ENCODE results near the gene SSNA1.
A peak's percentile ranks its signal among the peaks of the same experiment; 100 is the strongest.

The SSNA1 gene

GRCh38 chr9:137195525-137196220, 7.2 kb downstream of the SSNA1 start:
- no peak for DNase-seq (ENCODE audit: low read depth, low spot score)
- POLR2A ChIA-PET = interaction anchor here (1.8 kb wide), 1 partner anchor 45 kb away, joined by 6 read pairs; the partner anchor contains the start of gene TUBB4B
- CTCF ChIA-PET = interaction anchor here (1.2 to 1.4 kb wide), 2 partner anchors 8 to 12 kb away, joined by 3 read pairs; no protein-coding TSS in a partner anchor

DNA sequence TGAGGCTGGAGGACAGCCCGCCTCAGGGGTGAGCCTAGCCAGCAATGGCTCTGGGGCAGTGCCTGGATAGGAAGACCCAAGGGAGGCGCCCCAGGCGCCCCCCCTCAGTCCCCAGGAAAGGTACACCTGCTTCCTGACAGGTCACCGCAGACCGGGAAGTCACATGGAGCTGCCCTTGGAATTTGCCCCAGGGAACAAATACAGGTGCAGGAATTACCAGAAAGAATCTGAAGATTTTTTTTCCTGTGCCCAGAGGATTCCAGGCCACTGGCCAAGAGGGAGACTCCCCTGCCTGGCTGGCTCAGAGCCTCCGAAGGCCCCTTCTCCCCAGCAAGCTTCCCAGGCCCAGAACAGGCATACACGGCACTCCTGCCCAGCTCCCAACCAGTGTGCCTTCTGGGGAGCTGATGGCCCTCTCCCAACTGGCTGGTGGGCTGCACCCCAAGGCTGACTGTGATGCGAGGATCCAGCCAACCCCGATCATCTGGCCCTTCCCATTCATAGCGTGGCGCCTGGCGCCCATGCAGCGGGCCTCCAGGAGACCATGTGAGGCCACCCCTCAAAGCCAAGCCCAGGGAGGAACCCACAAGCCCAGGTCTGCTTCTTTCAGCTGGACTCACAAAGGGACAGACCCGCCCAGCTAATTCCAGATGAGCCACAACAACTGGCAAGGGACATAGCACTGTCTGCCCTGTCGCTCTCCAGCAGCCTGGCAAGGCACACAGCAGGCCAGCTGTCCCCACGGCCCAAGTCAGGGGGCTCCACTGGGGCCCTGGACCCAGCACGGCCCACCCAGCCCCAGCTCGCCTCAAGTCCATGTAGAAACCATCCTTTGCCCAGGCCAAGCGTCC, 9.8 kb downstream of the SSNA1 start:
- DNase-seq (ENCODE audit: low read depth, low spot score) = no peak
- peak overlapping the region; percentile 57 for H3K4me3 ChIP-seq (ENCODE audit: low read depth, low read length)

More at GRCh38 chr9:137195525-137196220, 7.2 kb downstream of the SSNA1 start:
- no peak for TF ChIP-seq CTCF (IDR thresholded peaks at IDR 0.05; ENCODE audit: insufficient read depth, low read length, missing control alignments)
- H3K4me3 ChIP-seq (ENCODE audit: low read depth, low read length) = no peak overlapping the region

DNA sequence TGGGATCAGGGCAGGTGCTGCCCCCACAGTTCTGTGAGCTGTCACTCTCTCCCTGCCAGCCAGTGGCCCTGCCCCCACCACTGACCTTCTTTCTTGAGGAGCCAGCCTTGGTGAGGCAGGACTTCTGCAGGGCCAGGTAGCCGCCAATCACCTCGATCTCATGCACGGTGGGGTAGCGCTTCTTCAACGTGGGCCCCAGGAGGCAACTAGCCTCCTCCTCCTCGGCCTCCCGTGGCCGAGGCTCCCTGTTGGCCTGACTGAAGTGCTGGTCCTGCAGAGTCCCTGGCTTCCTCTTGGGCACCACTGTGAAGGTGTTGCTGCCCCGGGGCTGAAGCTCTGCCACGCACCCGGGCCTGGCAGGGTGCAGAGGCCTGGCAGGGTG, 10.4 kb downstream of the SSNA1 start:
- no peak for TF ChIP-seq CTCF (IDR thresholded peaks at IDR 0.05; ENCODE audit: insufficient read depth, low read length, missing control alignments)
- DNase-seq (ENCODE audit: low read depth, low spot score) = no peak
- peak overlapping the region; percentile 57 for H3K4me3 ChIP-seq (ENCODE audit: low read depth, low read length)
- CTCF ChIA-PET = interaction anchor here (1.0 to 2.5 kb wide), 3 partner anchors 10 to 38 kb away, joined by 6 to 15 read pairs (median 7); partner anchors contain the start of genes ANAPC2 and SSNA1
- POLR2A ChIA-PET = interaction anchor here (0.5 to 1.5 kb wide), 2 partner anchors 10 to 25 kb away, joined by 3 to 5 read pairs; partner anchors contain the start of genes ANAPC2 and SSNA1

More for the DNA sequence above, 9.8 kb downstream of the SSNA1 start:
- CTCF ChIA-PET = interaction anchor here (1.8 to 2.5 kb wide), 2 partner anchors 9 to 39 kb away, joined by 7 to 15 read pairs; partner anchors contain the start of genes ANAPC2 and SSNA1
- POLR2A ChIA-PET = interaction anchor here (1.5 kb wide), 1 partner anchor 10 kb away, joined by 5 read pairs; the partner anchor contains the start of genes ANAPC2 and SSNA1
- no peak for TF ChIP-seq CTCF (IDR thresholded peaks at IDR 0.05; ENCODE audit: insufficient read depth, low read length, missing control alignments)

DNA sequence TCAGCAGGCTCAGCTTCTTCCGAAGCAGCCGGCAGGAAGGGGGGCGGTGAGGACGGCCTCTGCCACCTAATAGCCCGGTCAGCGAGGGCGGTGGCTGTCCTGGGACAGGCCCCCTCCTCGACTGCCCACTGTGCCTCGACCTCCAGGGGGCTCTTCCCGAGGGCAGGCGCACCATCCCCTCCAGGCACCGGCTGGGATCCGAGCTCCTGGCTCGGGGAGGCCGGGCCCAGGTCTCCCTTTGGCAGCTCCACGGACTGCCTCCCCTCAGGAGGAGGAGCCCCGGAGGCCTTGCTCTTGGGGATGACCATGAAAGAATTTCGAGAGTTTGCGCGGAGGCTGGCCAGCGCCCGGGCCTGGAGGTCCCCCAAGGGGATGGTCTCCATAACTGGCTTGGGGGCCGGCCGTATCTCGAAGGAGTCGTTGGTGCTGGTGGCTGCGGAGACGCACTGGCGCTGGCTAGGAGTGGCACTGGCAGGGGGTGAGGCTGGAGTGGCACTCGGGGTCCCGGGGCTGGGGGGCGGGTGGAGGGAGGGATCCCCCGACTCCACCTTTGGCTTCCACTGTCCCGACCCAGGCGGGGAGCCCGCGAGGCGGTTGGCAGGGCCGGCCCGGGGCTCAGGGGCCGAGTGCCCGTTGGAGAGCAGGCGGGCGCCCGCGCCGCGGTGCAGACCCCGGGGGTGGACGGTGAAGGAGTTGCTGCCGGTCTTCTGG, 11.1 kb downstream of the SSNA1 start:
- ChIA-PET POLR2A (interaction anchor here (0.5 to 1.5 kb wide), 2 partner anchors 11 to 24 kb away, joined by 3 to 5 read pairs; partner anchors contain the start of genes ANAPC2 and SSNA1), CTCF (interaction anchor here (1.0 to 1.8 kb wide), 2 partner anchors 23 to 37 kb away, joined by 6 to 7 read pairs; no protein-coding TSS in a partner anchor)
- no peak for TF ChIP-seq CTCF (IDR thresholded peaks at IDR 0.05; ENCODE audit: insufficient read depth, low read length, missing control alignments)
- no peak for DNase-seq (ENCODE audit: low read depth, low spot score)
- H3K4me3 ChIP-seq (ENCODE audit: low read depth, low read length) = peak overlapping the region; percentile 57

- POLR2A ChIA-PET = interaction anchor here (0.6 to 1.7 kb wide), 10 partner anchors 9 to 71 kb away, joined by 3 to 12 read pairs (median 3); partner anchors contain the start of genes ANAPC2 and TUBB4B
- H3K4me3 ChIP-seq (ENCODE audit: low read depth, low read length) = peak within 1 kb of the TSS; percentile 79
Measured at GRCh38 chr9:137200311-137201204, 12.1 kb downstream of the SSNA1 start, which contains the start of gene TPRN. TPRN (minus strand) TSS chr9:137200741; CDS start chr9:137200711, 30 bp downstream.

More at GRCh38 chr9:137200311-137201204, 12.1 kb downstream of the SSNA1 start, which contains the start of gene TPRN:
- CTCF ChIA-PET = interaction anchor here (0.9 to 1.4 kb wide), 7 partner anchors 8 to 171 kb away, joined by 3 to 7 read pairs (median 4); partner anchors contain the start of gene RNF208
- DNase-seq (ENCODE audit: low read depth, low spot score) = peak; percentile 89
- TF ChIP-seq CTCF (IDR thresholded peaks at IDR 0.05; ENCODE audit: insufficient read depth, low read length, missing control alignments) = no peak

All from AG04449 (cell line).